Inferior parietal cortex (tissue), 1 donor: ENCODE results near the gene SPAG7.

ENCODE experiments used
- DNase-seq: peaks from one replicate; pipeline ENCODE4 v3.0.0-alpha.2; 2016; ENCODE audit errors: extremely low spot score

The SPAG7 gene

DNA sequence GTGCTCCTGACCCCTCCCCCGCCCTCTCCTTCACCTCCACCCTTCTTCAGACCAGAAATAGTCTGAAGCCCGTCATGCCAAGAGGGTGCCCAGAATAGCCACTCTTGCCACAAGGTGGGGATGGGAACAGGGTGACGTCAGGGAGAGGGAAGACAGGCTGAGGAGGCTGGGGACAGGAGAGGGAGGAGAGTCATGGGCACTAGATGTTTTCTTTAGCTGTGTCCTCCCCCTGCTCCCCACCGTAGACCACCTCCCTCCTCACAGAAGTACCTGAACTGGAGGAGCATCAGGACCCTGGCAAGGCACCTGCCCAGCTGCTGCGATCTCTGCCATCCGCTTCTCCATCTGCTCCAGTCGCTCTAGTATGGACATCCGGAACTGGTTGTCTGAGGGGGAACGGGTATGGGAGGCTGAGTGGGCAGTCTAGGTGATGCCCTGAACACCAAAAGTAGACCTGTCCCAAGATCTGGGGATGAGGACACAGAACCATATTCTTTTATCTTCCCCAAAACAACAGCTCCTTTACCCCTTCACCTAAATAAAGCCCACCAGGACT lies 6.6 kb upstream of the SPAG7 start:
- DNase-seq, result no peak

DNA sequence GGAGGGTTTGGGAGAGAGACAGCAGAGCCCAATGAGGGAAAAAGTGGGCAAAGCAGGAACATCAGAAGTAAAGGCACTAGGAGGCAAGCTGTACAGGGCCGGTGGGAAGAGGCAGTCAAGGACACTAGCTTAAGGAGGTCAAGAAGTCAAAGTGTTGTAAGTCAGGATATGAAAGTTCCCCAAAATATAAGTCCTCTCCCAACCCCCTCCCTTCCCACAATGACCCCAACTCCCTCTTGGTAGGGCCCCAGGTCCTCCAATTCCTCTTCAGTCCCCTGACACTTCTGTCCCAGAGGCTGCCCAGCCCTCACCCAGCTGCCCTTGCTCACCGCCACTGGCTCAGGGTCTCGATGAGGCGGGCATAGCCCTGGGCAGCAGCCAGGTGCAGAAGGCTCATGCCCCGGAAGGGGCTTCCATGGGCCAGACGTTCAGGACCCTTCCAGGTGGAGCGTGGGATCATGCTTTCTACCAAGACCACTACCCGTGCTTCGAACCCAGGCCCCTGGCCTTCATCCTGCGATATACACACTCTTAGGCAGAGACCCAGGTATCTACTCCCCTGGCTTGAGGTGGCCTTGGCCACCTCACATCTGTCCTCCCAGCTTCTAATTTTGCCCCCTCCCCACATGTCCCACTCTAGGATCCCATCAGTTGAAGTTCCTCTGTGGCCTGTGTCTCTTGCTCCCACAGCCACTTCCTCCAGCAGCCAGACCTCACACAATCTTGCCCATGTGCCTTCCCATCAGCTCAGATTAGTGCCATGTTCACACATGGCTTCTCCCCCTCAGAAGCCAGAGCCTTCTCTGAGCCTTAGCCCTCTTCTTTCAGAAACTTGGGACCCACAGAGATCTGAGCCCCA lies 5.9 kb upstream of the SPAG7 start:
- no peak for DNase-seq

DNA sequence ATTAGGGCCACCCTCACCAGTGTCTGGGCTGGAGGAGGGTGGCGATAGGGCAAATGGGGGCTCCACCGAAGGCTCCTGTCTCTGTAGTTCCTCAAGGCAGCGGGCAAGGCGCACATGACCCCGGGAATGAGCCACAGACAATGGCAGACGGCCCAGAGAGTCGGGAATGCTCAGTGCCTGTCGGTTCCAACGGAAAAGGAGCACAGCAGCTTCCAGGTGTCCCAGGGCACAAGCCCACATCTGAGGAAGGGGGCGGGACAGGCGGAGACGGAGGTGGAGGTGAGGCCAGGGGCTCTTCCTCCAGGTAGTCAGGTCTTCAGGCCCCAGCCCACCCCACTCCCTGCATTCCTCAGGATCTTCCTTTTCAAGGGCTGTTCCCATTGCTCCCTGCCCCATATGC lies 5.1 kb upstream of the SPAG7 start:
- DNase-seq, result no peak

DNA sequence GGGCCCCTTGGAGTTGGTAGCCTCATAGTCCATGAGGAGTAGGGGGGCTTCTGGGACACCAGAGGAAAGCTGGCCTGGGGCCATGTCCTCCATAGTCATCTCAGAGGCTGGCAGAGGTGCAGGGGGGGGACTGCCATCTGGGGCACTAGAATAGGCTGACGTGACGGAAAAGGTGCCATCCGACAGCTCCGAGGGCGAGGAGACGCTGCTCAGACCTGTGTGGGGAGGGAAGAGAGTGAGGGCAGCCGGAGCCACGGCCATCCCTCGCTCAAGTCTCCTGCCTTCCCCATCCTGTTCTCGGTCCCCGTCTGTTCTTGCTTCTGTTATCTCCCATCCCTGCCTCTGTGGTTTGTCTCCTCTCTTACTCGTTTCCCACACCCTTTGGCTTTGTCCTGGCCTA lies 4.7 kb upstream of the SPAG7 start:
- no peak for DNase-seq

DNA sequence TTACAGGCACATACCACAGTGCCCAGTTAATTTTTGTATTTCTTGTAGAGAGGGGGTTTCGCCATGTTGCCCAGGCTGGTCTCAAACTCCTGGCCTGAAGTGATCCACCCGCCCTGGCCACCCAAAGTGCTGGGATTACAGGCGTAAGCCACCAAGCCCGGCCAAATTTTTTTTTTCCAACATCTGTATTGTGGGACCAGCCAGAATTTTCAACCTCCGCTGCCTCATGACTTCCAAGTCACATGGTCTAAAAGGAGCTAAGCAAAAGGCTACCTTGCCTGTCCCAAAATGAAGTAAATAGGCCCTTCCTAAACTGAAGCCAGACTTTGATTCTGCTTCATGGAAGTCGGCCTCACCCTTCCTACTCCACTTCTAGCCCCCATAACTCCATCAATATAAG lies 4.2 kb upstream of the SPAG7 start:
- no peak for DNase-seq

DNA sequence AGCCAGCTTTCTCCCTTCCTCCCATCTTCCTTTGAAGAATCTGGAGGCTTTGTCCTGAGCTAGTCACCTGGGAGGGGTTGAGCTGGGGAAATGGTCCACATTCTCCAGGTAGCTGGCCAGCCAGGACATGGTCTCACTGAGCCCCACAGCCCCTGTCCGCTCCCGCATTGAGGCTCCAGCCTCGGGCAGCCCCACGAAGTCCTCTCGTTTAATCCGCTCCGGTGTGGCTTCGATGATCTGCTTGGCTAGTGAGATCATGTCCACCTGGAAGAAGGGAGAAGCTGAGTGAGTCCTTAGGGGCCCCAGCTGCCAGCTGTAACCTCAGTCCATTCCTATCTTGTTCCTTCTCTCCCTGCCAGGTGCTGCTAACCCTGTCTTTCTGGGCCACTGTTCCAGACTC lies 2.7 kb upstream of the SPAG7 start:
- no peak for DNase-seq

DNA sequence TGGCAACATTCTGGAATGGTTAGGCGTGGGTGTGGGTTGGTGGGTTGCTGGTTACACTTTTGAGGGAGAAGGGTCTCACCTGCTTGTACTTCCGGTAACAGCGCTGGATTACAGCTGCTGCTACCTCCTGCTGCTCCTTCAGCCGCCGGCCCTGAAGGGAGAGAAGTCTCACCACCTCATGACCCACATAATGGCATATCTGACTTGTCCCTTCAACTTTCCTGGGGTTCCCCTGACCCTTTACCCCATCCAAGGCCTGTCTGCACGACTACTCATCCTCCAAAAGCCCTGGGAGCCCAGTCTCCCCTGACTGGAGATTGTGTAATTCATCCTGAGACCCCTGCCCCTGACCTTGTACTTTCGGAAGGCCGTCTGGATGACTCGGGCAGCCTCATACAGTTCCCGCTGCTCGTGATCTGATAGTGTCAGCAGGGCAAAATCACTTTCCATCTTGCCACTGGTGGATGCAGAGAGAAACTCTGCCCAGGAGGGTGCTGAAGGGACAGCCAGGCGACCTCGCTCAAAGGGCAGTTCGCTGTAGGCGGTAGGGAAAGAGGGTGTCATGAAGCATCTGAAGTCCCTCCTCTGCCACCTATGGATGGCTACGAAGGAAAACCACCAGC lies 2.0 kb upstream of the SPAG7 start:
- DNase-seq, result no peak

DNA sequence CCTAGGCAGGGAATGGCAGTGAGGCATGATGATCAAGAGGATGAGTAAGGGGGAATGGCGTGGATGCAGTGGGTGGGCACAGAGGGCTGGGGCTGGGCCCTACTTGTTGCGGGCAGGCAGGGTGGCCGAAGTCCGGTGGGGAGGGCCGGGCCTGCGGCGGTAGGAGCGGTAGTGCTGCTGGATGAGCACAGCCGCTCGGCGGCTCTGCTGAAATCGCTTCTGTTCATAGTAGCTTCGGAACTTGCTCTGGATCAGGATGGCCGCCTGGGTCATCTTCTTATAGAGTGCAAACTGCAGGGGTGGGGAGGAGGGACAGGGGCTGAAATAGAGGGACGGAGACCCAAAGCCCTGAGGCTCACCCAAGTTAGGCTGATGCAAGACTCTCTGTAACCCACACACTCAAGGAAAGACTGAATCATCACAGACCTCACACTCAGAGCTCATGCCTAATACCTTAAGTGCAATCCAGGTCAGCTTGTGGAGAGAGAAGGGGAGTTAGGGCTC lies 1.5 kb upstream of the SPAG7 start:
- DNase-seq, result no peak

DNA sequence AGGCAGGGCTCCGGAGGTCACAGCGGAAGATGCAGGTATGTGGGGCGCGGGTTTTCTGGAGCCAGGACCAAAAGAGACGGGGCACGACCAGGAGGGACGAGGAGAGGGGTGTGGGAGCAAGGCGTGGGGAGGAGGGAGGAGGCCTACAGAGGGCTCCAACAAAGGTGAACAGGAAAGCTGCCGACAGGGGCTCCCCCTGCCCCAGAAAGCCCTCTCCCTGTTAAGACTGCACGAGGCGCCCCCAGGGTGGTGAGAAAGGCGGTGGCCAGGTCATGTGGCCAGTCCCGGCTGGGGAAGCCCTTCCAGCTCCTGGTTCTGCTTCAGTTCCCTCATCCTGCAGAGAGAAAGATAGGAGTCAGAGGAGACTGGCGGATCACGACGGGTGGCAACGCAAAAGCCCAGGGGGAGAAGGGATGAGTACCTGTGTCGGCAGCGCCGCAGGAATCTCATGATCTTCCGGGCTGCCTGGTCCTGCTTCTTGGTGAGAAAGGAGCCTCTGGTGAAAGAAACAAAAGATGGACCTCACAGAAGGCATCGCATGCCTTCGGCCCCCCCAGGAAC lies 949 bp upstream of the SPAG7 start:
- no peak for DNase-seq

DNA sequence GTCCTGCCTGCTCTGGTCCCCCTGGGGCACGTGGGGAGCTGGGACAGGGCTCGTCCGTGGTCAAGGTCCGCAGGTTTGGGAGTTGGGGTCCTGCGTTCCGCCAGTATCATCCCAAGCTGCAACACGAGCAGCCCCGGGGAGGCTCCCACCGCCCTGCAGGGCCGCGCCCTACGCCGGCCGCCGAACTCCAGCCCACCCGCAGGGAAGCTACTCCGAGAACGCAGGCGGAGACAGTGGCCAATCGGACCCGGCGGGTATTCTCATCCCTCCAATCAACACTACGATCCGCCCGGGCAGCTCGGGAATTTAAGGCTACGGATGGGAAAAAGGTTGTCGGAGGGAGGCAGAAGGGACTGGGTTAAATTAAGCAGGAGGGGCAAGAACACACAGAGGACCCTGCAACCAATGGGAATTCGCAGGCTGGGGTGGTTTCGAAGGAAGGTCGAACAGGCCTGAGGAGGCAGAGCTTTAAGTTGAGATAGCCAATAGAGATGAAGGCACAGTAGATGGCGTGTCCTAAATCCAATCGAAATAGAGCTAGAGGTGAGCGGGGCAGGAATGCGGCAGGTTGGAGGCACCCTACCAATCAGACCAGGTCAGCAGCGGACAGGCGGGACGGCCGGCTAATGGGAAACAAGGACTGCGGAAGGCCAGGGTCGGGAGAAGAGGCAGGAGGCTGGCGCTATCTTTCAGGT lies 626 bp downstream of the SPAG7 start:
- DNase-seq, result peak; percentile 98

DNA sequence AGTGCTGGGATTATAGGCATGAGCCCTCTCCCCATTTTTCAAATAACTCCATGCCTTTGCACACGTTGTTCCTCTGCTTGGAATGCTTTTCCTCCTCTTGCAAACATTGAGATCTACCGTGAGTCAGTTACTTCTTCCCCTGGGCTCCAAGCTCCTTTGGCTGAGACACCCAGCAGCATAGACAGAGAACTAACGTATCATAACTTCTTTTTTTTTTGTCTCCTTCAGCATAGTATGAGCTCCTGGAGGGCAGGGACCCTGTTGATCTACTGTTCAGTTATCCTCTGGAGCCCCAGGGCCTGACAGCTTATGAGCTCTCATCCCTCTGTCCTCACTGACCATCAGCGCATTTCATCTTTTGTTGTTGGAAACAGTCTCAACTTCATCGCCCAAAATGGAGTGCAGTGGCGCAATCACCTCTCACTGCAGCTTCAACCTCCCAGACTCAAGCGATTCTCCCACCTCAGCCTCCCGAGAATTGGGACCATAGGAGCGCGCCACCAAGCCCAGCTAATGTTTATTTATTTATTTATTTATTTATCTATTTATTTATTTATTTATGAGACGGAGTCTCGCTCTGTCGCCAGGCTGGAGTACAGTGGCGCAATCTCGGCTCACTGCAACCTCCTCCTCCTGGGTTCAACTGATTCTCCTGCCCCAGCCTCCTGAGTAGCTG lies 2.2 kb downstream of the SPAG7 start:
- no peak for DNase-seq

DNA sequence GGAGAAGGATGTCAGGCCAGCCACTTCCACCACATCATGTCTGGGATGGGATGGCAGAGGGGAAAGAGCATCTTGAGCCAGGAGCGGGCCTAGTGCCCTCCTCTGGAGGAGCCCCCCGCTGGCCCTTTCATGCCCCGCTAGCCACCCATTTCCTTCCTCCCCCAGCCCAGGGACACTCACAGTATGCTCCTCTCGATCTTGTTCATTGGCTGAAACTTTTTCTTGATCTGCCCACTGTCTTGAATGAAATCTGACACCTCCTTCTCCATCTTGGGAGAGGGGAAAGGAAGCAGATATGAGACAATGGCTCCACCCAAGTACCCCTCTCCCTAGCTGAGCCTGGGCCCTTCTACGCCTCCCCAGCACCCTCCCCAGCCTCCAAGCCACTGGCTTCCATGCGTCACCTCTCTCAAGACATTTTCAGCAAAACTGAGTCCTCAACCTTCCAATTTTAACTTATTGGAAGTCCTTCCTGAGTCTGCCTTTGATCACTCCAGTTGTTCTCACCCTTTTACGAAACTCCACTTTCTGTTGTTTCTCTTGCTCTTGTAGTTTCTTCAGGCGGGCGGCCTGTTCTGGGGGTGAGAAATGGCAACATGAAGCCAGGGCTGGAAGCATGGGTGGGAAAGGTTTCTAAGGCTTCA lies 7.2 kb downstream of the SPAG7 start:
- no peak for DNase-seq

DNA sequence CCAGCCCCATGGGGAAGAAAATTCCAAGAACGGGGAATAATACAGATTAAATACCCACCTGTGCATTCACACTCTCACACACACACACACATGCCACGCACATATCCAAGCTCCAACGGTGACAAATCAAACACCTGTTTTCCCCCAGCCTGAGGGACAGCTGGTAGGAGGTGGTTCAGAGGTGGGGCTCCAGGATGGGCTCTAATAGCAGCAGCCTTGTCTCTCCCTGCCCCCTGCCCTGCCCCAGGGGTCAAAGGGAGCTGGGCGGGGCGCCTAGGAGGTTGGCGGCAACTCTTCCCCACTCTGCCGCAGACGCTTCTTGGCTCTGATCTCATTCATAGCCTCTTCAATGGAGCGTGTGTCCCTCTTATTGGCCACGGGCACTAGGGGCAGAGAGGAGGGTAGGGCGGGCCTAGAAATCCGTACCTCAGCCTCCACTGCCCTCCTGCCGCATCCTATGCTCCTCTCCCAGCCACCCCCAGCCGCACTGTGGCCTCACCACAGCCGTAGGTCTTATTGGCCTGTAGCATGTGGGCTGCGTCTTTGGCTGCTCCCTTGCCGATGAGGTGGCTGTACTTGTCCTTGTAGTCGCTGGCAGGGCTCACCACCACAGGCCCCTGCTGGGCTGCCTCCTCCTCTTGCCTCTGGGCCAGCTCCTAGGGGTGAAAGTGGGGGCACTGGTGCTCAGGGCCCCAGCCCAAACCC lies 8.2 kb downstream of the SPAG7 start:
- DNase-seq, result no peak

DNA sequence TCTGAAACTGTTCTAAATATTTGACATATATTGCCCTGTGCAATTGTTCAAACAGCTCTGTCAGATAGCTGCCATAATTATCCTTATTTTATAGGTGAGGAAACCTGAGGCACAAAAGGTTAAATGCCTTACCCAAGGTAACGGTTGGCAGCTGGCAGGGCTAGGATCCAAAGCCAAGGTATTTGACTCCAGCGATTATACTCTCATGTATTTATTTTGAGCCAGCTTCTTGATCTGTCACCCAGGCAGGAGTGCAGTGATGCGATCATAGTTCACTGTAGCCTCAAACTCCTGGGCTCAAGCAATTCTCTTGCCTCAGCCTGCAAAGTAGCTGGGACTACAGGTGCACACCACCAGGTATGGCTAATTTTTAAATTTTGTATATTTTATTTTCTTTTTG lies 9.5 kb downstream of the SPAG7 start:
- no peak for DNase-seq

DNA sequence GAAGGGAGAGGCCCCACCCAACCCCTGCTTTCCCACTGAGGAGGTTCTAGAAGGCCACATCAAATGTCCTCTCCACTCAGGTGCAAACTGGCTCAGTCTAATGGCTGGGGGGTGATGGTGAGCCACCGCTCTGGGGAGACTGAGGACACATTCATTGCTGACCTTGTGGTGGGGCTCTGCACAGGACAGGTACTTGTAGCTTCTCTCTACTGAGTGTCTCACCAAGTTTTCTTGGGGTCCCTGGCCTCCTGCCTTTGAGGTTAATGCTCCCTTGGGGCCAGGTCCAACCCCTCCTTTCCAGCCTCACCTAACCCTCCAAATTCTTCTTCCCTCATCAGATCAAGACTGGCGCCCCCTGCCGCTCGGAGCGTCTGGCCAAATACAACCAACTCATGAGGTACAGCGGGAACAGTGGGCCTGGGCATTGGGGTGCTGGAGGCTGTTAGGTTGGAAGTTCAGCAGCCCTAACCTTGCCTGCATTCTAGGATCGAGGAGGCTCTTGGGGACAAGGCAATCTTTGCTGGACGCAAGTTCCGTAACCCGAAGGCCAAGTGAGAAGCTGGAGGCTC lies 11.0 kb downstream of the SPAG7 start:
- DNase-seq, result no peak

DNA sequence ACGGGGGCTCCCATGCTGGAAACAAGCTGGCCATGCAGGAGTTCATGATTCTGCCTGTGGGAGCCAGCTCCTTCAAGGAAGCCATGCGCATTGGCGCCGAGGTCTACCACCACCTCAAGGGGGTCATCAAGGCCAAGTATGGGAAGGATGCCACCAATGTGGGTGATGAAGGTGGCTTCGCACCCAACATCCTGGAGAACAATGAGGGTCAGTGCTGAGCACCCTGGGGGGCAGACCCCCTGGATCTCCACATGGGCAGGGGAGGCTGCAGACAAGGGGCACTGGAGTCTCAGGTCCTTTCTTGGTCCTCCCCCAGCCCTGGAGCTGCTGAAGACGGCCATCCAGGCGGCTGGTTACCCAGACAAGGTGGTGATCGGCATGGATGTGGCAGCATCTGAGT lies 12.5 kb downstream of the SPAG7 start:
- DNase-seq, result no peak

DNA sequence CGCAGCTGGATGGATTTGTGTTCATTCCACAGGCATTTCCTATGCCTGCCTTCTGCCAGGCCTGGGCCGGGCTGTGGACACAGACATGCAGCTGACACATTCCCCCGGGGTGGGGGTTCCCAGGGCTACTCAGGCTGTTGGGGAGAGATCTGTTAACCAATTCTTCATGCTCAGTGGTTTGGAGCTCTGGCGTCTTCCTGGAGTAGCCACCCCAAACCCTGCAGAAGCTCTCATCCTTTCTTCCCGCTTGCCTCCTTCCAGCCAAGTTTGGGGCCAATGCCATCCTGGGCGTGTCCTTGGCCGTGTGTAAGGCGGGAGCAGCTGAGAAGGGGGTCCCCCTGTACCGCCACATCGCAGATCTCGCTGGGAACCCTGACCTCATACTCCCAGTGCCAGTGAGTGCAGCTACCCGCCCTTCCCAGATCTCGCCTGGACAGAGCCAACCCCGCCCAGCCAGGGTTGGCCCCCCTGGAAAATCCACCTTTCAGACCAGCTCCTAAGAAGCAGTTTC lies 14.1 kb downstream of the SPAG7 start:
- DNase-seq, result no peak

DNA sequence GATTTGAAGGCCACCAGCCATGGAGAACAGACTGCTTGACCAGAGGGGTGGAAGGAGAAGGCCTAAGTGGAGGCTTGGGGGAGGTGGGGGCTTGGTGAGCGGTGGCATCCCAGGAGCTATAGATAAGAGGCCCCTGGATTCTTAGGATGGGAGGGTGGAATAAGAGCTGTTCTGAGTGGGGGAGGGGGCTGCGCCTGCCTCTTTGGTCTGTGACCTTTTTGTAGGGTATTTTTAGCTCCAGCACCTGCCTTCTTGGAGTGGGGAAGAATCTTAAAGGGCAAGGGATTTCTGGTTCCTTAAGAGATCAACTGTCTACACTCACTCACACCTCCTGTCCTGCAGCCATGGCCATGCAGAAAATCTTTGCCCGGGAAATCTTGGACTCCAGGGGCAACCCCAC lies 16.1 kb downstream of the SPAG7 start:
- DNase-seq, result no peak

DNA sequence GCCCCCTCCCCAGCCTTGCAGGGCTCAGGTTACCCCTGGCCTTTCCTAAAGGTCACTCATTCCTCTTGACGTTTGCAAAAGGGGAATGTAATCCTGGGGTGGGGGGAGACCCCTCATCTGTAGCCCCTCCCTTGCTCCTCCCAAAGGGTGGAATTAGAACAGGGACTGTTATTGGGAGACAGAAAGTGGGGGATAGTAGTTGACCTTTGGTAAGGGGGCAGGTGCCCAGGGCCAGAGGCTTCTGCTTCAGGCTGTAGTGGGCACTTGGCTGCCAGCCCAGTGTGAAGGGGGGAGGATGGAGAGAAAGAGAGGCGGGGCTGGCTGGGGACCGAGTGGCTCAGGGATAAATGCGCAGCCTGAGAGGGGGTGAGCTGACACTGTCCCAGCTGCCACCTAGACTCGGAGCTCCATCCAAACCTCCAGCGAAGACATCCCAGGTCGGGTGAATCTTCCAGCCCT lies 16.8 kb downstream of the SPAG7 start, which contains the start of gene ENO3:
ENO3 (plus strand) TSS at position 374 of the 459 bp plus-strand sequence. CDS start 711 bp downstream, outside the sequence.
- DNase-seq, result no peak
